Measurements from ENCODE around the gene NAV3. TPM values are rescaled to one million over a fixed set of nuclear protein-coding genes. Genes with fewer than 3 reads are reported as not detected.

NAV3 gene
- total and polyA plus RNA-seq, 9 of the 15 experiments (the other 6 are each of a cell fraction or from before 2014, with no cell fraction given), result 0.04 TPM; not detected in 8

- Histone ChIP-seq H2AFZ (ENCODE audit: low read depth, low read length) (no peak overlapping the region), H3K4me3 (no peak overlapping the region), H3K36me3 (ENCODE audit: control insufficient read depth, insufficient read depth, low read length) (no peaks in the 10 kb centered on the region), H3K9me3 (replicated peaks; ENCODE audit: control insufficient read depth, insufficient read depth, low read depth, low read length) (no peaks in the 10 kb centered on the region), H3K4me1 (replicated peaks in 1 of 2; ENCODE audit: control insufficient read depth in 2 of 2, insufficient read depth in 2 of 2, low read length in 2 of 2) (no peaks in the 10 kb centered on the region), H3K79me2 (ENCODE audit: control insufficient read depth, insufficient read depth, low read length) (no peaks in the 10 kb centered on the region), H3K9me1 (ENCODE audit: control insufficient read depth, insufficient read depth, low read length) (no peaks in the 10 kb centered on the region), H3K9ac (ENCODE audit: insufficient read depth in 1 of 2, low read depth in 2 of 2, low read length in 2 of 2) (no peak overlapping the region), H3K27me3 (ENCODE audit: control insufficient read depth in 2 of 2, insufficient read depth in 2 of 2, low read length in 2 of 2) (no peaks in the 10 kb centered on the region), H4K20me1 (replicated peaks; ENCODE audit: control insufficient read depth, insufficient read depth, low read length) (no peaks in the 10 kb centered on the region), H3K27ac (ENCODE audit: extremely low read depth, low read depth, low read length) (no peak overlapping the region), H3K4me2 (ENCODE audit: insufficient read depth, low read length) (no peak overlapping the region)
- DNase-seq (ENCODE audit: extremely low read depth in 1 of 4, low spot score in 3 of 4), result no peak
- ATAC-seq, result no peak
- no TSS peak for BruUV-seq (replicated peaks)
- in situ Hi-C loops (cut with MboI), result no loop called here
- POLR2A ChIA-PET, result no interaction called here
- CTCF ChIA-PET (ENCODE audit: low intra/inter-chr PET ratio), result no interaction called here
- intact Hi-C loops (cut with micrococcal nuclease), result no loop called here
- FAIRE-seq, result no peak
- WGBS (ENCODE audit: insufficient coverage, low coverage, missing lambda C conversion rate), result 4% methylated on average over 4 of the region's 4 CpGs
- no peak for TF ChIP-seq SOX6 (IDR thresholded peaks at IDR 0.05)
- no peak for TF ChIP-seq GATA2 (CRISPR knock-in tag; IDR thresholded peaks at IDR 0.05)
- no peak for TF ChIP-seq MAFF (IDR thresholded peaks at IDR 0.05; ENCODE audit: low read length)
- TF ChIP-seq ZNF778 (CRISPR knock-in tag; IDR thresholded peaks at IDR 0.05), result no peak
- no peak for TF ChIP-seq MIER1 (IDR thresholded peaks at IDR 0.05; ENCODE audit: low read depth)
- no peak for TF ChIP-seq SETDB1 (IDR thresholded peaks at IDR 0.05; ENCODE audit: low read length)
- no peak for TF ChIP-seq TSC22D4 (tag; IDR thresholded peaks at IDR 0.05)
- TF ChIP-seq BRF2 (IDR thresholded peaks at IDR 0.05; ENCODE audit: borderline replicate concordance, insufficient read depth, insufficient read length), result no peak
- TF ChIP-seq, protein P1, sequence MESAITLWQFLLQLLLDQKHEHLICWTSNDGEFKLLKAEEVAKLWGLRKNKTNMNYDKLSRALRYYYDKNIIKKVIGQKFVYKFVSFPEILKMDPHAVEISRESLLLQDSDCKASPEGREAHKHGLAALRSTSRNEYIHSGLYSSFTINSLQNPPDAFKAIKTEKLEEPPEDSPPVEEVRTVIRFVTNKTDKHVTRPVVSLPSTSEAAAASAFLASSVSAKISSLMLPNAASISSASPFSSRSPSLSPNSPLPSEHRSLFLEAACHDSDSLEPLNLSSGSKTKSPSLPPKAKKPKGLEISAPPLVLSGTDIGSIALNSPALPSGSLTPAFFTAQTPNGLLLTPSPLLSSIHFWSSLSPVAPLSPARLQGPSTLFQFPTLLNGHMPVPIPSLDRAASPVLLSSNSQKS (CRISPR knock-in tag; IDR thresholded peaks at IDR 0.05), result no peak
- no peak for TF ChIP-seq ZBTB33 (CRISPR knock-in tag; IDR thresholded peaks at IDR 0.05)
Observed at GRCh38 chr12:78085542-78086182, 255.0 kb downstream of the NAV3 start.
